Measurements from ENCODE around the gene CHML. TPM values are rescaled to one million over a fixed set of nuclear protein-coding genes. Genes with fewer than 3 reads are reported as not detected.

Gene CHML
- total RNA-seq, 1 experiment from 2014 or later = 39.7 TPM

DNA sequence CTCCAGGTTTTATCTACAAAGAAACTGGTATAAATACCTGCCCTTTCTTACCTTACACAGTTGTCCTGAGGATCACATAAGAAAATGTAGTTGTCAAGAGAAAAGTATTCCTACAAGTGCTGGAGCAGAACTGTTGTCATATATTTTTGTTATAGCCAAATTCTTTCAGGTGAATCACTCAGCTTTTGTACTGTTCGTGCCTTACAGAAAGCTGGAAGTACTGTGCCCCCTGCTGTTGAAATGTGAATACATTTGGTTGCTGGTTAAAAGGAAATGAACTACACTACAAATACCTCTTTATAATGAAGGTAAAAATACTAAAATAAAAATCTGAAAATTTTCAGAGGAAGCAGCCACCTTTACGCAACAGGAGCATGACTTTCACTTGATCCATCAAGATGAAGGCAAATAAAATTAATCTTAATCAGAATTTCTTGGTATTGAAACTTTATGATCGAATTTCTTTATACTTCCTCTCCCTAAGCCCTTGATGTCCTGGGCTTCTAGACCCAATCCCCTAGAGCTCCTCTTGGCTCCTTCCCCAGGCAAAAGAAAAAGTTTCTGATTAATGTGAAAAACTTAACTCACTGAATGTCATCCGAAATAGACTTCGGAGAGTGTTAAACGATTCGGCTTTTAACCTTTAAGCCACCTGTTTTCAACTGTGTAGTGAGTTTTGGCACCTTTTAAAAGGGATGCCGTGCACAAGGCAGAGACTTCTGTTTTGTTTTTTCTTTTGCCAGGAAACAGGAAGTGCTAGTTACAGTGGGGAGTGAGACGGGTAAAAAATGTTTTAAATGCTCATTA lies 12.5 kb downstream of the CHML start:
- Histone ChIP-seq H3K4me1 (replicated peaks) (no peaks in the 10 kb centered on the region), H3K36me3 (peaks cover 29% of the 10 kb centered on the region), H3K4me3 (no peak overlapping the region), H3K27ac (no peak overlapping the region), H3K27me3 (replicated peaks) (no peaks in the 10 kb centered on the region), H3K9me3 (replicated peaks) (no peaks in the 10 kb centered on the region)
- peak in 1 of 2 experiments; percentile 54 for DNase-seq (ENCODE audit: low read depth in 1 of 2, low spot score in 2 of 2)

DNA sequence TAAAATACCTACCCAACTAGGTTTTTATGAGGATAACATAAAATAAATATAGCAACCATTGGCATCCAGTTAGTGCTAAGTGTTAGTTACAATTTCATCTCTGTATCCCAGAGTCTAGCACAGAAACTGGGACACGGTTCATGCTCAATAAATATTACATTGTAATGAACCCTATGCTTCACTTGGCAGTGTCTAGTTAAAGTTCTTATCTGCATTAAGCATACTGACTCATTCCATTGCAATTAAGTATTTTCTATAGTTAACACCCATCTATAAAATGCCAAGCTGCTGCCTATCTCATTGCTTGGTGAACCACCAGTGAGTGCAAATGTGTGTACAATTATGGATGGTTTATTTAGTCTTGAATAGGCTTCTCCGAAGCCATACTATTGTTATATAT lies 15.2 kb downstream of the CHML start:
- no peaks in the 10 kb centered on the region for H3K9me3 ChIP-seq (replicated peaks)
- H3K4me3 ChIP-seq = no peak overlapping the region
- DNase-seq (ENCODE audit: low read depth in 1 of 2, low spot score in 2 of 2) = no peak
- no peaks in the 10 kb centered on the region for H3K27me3 ChIP-seq (replicated peaks)
- H3K36me3 ChIP-seq = peaks cover 28% of the 10 kb centered on the region
- no peaks in the 10 kb centered on the region for H3K4me1 ChIP-seq (replicated peaks)
- no peak overlapping the region for H3K27ac ChIP-seq

DNA sequence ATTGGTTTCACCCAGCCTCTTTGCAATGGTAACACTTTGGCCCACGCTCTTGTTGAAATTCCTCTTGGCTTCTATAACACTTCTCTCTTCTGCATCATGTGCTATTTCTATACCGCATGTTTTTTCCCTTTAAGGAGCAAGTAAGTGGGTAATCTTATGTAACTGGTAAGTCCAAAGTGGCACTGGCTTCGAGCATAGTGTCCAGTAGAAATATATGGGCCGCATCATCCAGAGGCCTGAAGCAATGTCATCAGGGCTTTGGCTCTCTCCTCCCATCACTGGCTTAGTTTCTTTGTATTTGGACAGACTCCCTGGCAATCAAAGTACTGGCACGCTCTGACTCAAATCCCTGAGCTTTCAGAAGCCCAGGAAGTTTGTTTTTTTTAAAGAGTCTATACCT lies 17.5 kb downstream of the CHML start:
- no peak for DNase-seq (ENCODE audit: low read depth in 1 of 2, low spot score in 2 of 2)
- Histone ChIP-seq H3K27me3 (replicated peaks) (no peaks in the 10 kb centered on the region), H3K4me3 (no peak overlapping the region), H3K36me3 (peaks cover 30% of the 10 kb centered on the region), H3K4me1 (replicated peaks) (no peaks in the 10 kb centered on the region), H3K27ac (no peak overlapping the region), H3K9me3 (replicated peaks) (no peaks in the 10 kb centered on the region)

DNA sequence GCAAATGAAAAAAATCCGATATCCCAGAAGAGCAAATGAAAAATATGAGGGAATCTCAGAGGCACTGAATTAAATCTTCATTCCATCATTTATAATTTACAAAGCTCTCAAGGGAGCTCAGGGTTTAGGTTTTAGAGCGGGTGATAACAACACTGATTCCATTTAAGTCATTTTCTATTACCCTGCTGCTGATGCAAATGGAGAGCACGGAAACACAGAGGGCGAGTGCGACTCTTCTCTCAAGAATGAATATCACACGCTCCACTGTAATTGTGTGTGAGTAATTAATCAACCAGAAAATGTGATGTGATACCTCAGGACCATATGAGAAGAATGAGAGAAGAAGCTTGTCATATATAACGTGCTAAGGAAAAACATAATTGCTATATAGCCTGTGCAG lies 22.7 kb downstream of the CHML start:
- H3K4me3 ChIP-seq = no peak overlapping the region
- H3K9me3 ChIP-seq (replicated peaks) = no peaks in the 10 kb centered on the region
- no peak overlapping the region for H3K27ac ChIP-seq
- H3K4me1 ChIP-seq (replicated peaks) = peaks cover 19% of the 10 kb centered on the region
- DNase-seq (ENCODE audit: low read depth in 1 of 2, low spot score in 2 of 2) = no peak
- H3K36me3 ChIP-seq = peaks cover 21% of the 10 kb centered on the region
- H3K27me3 ChIP-seq (replicated peaks) = no peaks in the 10 kb centered on the region

DNA sequence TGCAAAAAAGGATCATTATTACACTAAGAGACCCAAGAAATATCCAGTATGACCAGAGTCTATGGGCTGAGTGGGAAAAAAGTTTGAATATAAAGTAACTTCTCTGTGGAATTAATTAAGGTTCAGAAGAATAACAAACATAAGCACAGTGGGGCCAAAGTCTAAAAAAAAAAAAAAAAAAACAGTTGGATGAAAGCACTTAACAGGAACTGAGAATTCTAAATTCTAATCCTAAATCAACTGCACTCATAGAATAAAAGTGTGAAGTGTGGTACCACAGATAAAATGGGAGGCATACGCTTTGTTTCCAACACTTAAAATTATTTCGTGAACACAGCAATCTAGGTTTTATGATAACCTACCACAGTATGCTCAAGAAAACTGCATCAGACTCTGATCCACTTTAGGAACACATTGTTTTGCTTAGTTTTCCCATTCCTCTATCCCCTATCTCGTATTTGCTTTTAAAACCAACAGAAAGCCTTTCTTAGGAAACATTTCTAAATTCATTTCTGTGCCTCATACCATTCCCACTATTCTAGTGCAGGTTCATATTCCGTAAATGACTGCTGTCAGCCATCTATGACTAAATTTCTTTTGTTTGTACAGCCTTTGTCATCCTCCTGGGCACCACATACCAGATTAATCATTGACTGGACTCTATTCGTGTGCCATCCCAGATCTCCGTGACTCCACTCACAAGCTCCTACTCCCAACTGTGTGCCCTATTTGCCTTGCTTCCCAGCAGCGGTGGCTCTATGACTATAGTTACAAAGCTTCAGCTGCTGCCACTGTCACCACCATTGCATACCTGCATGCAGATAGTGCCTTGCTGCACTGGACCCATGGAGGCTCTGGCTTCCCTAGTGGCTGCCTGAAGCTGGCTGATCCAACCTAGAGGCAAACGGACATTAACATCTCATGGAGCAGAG lies 24.9 kb downstream of the CHML start:
- Histone ChIP-seq H3K4me3 (no peak overlapping the region), H3K27ac (no peak overlapping the region)
- no peak for DNase-seq (ENCODE audit: low read depth in 1 of 2, low spot score in 2 of 2)

DNA sequence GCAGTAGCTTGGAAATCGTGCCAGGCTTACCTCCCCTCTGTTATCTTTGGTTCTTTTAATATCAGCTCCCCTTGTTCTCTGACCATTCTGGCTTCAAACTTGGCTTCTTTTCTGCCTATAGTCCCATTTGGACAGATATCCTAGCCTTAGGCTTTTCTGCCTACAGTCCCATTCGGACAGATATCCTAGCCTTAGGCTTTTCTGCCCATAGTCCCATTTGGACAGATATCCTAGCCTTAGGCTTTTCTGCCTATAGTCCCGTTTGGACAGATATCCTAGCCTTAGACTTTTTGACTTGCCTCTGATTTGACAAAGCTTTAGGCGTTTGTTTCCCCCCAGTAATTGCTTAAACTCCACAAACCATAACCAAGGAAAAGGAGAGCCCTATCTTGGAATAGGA lies 25.6 kb downstream of the CHML start:
- H3K4me3 ChIP-seq = no peak overlapping the region
- peaks cover 20% of the 10 kb centered on the region for H3K36me3 ChIP-seq
- H3K9me3 ChIP-seq (replicated peaks) = no peaks in the 10 kb centered on the region
- no peaks in the 10 kb centered on the region for H3K27me3 ChIP-seq (replicated peaks)
- no peak overlapping the region for H3K27ac ChIP-seq
- H3K4me1 ChIP-seq (replicated peaks) = peaks cover 43% of the 10 kb centered on the region
- no peak for DNase-seq (ENCODE audit: low read depth in 1 of 2, low spot score in 2 of 2)

More for the DNA sequence above, 24.9 kb downstream of the CHML start:
- Histone ChIP-seq H3K9me3 (replicated peaks) (no peaks in the 10 kb centered on the region), H3K36me3 (peaks cover 20% of the 10 kb centered on the region), H3K4me1 (replicated peaks) (peaks cover 35% of the 10 kb centered on the region), H3K27me3 (replicated peaks) (no peaks in the 10 kb centered on the region)

DNA sequence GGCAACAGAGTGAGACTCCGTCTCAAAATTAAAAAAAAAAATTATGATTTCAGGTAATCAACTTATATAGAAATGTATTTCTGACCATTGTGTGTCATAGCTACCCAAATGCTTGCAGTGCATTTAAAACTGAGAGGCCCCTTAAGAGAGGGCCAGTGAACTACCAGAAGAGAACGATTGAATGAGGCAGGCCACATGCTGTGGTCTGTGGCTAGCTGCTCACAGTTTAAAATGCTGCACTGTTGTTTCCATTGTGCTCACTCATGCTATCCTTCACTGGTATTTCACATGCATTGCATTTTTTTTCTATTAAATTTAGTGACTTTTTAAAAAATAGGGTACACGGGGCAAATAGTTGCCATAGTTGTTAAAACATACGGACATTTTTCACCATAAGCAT lies 26.0 kb downstream of the CHML start:
- no peak overlapping the region for H3K27ac ChIP-seq
- no peaks in the 10 kb centered on the region for H3K9me3 ChIP-seq (replicated peaks)
- no peaks in the 10 kb centered on the region for H3K27me3 ChIP-seq (replicated peaks)
- peaks cover 46% of the 10 kb centered on the region for H3K4me1 ChIP-seq (replicated peaks)
- no peak for DNase-seq (ENCODE audit: low read depth in 1 of 2, low spot score in 2 of 2)
- no peak overlapping the region for H3K4me3 ChIP-seq
- H3K36me3 ChIP-seq = peaks cover 20% of the 10 kb centered on the region

DNA sequence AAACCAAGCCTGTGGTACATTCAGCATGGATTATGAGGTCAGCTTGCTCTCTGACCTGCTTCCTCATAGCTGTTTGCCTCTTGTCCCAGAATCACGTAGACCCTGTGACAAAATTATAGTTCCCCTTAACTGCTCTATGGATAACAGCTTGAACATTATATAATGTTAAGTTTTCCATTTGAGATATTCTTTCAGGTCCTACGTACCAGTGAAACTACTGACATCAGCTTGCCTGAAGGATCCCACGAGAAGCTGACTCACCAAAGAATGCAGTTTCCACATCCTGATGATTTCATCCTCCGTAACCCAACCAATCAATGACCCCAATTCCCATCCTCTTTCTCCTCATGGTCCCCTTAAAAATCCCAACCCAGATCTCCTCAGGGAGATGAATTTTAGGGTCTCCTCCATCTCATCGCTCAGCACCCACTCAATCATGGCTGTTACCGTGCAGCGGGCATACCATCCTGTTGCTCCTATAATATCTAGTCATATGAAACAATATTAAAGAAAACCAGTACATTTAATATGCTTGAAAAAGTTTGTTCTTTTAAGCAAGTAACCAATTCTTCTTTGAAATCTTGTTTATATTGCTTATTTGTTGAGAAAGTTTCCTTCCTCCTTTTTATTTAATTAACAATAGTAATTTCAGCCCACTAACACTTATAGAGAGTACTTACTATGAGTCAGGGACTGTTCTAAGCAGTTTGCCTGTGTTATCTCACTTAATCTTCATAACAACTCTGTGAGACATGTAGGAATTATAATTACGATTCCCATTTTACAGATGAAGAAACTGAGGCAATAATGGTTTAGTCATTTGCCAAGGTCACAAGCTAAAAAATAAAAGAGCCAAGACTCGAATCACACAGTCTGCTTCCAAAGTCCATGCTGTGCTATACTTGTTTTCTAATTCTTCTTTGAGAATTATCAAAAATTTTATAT lies 27.4 kb downstream of the CHML start:
- no peaks in the 10 kb centered on the region for H3K27me3 ChIP-seq (replicated peaks)
- no peak overlapping the region for H3K4me3 ChIP-seq
- H3K36me3 ChIP-seq = peaks cover 15% of the 10 kb centered on the region
- peaks cover 58% of the 10 kb centered on the region for H3K4me1 ChIP-seq (replicated peaks)
- no peaks in the 10 kb centered on the region for H3K9me3 ChIP-seq (replicated peaks)
- peak in 1 of 2 experiments; percentile 58 for DNase-seq (ENCODE audit: low read depth in 1 of 2, low spot score in 2 of 2)
- H3K27ac ChIP-seq = peak overlapping the region; percentile 71

DNA sequence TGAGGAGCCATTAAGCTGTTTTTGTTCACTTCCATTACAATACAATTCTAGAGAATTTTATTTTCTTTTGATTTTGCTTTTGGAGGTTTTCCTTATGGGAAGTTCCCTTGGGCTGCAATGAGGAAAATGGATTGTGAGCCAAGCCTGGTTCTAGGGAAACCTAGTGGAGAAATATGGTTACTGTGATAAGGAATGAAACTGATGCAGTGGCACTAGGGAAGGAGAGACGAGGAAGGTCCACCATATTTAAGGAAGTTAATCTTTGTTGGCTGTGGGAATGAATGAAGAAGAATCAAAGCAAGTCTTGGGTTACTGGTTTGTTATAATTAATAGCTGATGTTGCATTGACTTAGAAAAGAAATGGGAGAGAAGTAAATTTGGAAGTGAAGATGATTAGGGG lies 28.4 kb downstream of the CHML start:
- DNase-seq (ENCODE audit: low read depth in 1 of 2, low spot score in 2 of 2) = no peak
- Histone ChIP-seq H3K27ac (peak overlapping the region; percentile 71), H3K4me3 (no peak overlapping the region), H3K4me1 (replicated peaks) (peaks cover 65% of the 10 kb centered on the region), H3K36me3 (peaks cover 15% of the 10 kb centered on the region), H3K27me3 (replicated peaks) (no peaks in the 10 kb centered on the region), H3K9me3 (replicated peaks) (no peaks in the 10 kb centered on the region)

DNA sequence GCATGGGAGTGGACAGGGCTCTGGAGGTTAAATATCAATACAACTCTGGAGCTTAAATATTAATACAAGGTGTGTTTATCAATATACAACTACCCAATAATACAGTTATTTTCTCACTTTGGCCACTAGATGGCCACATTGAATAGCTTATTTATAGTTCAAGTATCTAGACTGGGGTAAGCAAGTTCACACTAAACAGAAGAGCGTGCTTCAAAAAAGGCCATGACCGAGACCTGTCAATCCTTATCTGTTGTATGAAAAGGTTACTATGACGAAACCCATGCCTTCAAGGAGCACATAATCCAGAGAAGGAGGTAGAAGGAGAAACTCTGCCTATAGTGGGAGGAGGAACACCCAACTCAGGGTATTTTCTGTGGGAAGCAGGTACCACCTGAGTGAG lies 29.1 kb downstream of the CHML start:
- Histone ChIP-seq H3K27ac (no peak overlapping the region), H3K27me3 (replicated peaks) (no peaks in the 10 kb centered on the region), H3K36me3 (peaks cover 15% of the 10 kb centered on the region), H3K9me3 (replicated peaks) (no peaks in the 10 kb centered on the region), H3K4me1 (replicated peaks) (peaks cover 68% of the 10 kb centered on the region), H3K4me3 (no peak overlapping the region)
- DNase-seq (ENCODE audit: low read depth in 1 of 2, low spot score in 2 of 2) = peak in 1 of 2 experiments; percentile 61

DNA sequence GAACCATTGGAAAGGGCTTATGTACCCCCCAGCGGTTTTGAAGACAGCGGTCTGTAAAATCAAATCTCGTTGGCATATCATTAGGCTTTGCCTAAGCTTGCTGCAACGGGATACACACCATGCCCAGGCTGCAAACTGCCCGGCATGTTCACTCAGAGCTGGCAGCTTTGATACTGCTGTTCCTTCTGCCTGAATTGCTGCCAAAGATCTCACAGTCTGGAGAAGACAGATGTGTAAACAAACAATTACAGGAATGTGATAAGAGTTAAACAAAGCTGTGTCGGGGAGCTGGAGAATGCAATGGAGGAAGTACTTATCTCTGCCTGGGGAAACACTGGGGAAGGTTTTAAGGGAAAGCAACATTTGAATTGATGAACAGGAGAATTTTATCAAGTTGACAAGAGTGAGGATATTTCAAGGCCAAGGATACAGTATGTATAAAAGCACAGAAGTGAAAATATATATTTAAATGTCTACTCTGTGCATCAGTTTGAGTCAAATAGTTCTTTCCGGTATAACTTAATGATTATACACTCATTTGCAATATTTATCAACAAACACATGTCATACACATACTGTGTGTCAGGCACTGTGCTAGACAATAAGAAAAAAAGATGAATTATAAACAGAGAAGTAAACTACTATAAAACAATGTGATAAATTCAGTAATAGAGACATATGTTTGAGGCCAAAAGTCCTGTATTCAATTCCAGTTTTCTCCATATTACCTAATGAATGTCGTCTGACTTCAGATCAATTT lies 29.9 kb downstream of the CHML start:
- H3K36me3 ChIP-seq = peaks cover 17% of the 10 kb centered on the region
- no peaks in the 10 kb centered on the region for H3K27me3 ChIP-seq (replicated peaks)
- peak; percentile 54 to 62 for DNase-seq (ENCODE audit: low read depth in 1 of 2, low spot score in 2 of 2)
- no peaks in the 10 kb centered on the region for H3K9me3 ChIP-seq (replicated peaks)
- no peak overlapping the region for H3K4me3 ChIP-seq
- H3K4me1 ChIP-seq (replicated peaks) = peaks cover 68% of the 10 kb centered on the region
- no peak overlapping the region for H3K27ac ChIP-seq

DNA sequence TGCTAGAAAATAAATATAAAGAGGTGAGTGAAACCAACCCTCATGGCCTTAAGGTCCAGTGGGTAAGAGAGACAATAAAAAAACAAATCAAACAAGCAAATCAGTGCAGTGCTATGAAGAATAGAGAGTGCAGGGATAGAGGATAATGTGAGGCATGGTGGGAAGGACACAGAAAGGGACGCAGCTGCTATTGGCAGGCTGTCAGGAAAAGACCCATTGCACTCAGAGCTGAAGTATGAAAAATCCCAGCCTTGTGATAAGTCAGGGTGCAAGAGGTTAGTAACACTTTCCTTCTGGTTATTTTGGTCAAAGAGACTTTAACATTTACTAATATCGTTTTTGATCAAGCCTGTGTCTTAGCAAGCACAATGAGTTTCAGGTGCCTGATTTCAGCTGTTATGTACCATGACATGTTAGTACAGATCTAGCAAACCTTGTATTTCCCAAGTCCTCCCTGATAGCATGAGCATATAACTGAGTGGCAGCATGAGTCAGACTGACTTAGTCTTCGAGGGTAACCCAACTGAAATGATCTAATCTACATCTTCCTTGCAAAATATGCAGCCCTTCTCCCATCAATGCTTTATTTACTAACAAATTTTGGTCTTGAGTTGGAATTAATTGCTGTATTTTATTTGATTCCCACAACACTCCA lies 31.7 kb downstream of the CHML start:
- Histone ChIP-seq H3K4me3 (no peak overlapping the region), H3K4me1 (replicated peaks) (peaks cover 77% of the 10 kb centered on the region), H3K27ac (no peak overlapping the region), H3K36me3 (peaks cover 17% of the 10 kb centered on the region), H3K27me3 (replicated peaks) (no peaks in the 10 kb centered on the region), H3K9me3 (replicated peaks) (no peaks in the 10 kb centered on the region)
- DNase-seq (ENCODE audit: low read depth in 1 of 2, low spot score in 2 of 2) = no peak
